HG02678 (cell line): ENCODE measurements around the gene BIRC7.

Source experiments
- ATAC-seq: cut with Tn5 transposase; IDR thresholded peaks from one replicate; pipeline ENCODE4 v1.9.1; 2021; ENCODE audit warnings: mild to moderate bottlenecking, moderate library complexity; ENCODE audit not compliant: unreplicated experiment

Gene BIRC7

DNA sequence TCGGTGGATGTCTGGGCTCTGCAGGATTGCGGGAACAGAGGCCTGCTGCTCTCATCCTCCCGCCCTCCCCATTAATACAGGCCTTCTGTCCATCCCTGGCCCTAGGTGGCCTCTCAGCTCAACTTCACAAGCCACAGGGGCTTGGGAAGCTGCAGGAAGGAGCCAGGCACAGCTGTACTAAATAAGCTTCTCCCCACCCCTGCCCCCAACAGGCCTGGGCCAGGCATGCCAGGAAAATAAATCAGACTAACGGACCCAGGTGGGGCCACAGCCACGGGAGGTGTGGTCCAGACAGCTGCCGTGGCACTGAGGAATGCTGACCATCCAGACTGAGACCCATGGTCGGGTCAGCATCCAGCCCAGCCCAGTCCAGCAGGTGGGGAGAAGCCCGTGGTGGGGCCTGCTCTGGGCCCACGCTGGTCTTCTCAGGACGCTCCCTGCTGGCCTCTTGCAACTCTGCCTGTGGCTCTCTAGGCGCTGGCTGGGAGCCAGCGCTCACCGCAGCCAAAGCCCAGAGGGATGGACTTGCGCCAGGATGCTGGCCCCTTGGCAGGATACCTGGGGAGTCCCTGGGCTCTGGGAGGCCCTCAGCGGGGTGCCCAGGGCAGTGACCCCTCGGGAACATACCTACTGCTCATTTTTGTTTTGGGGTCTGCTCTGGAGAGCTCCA is 11.2 kb upstream of the BIRC7 start:
- no peak for ATAC-seq

GRCh38 chr20:63225082-63225454 is 10.6 kb upstream of the BIRC7 start:
- ATAC-seq, result no peak

- ATAC-seq, result no peak
These were observed 9.4 kb upstream of the BIRC7 start for GRCh38 chr20:63226042-63226943.

DNA sequence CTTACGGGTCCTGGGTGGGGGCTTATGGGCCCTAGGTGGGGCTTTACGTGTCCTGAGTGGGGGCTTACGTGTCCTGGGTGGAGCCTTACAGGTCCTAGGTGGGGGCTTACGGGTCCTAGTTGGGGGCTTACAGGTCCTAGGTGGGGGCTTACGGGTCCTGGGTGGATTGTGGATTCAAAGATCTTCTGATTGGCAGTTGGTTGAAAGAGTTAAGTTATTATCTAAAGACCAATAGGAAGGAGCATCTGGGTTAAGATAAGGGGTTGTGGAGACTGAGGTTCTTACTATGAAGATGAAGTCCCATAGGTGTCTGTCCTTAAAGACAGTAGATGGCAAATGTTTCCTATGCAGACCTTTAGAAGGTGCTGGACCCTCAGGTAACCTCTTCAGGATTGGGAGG is 8.4 kb upstream of the BIRC7 start:
- ATAC-seq, result no peak

DNA sequence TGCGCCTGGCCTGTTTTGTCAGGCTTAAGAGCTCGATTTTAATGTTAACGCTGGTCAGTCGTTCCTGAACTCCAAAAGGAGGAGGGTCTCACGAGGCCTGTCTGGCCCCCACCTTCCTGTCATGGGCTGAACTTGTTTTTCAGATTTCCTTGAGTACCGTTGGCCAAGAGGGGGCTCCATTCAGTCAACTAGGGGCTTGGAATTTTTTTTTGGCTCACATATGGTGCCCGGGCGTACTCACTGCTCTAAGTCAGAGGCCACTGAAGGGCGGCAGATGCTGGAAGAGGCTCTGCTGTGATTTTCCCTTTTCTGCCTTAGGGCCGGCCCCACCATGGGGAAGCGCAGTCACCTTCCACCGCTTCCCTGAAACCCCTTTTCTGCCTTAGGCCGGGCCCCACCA is 6.9 kb upstream of the BIRC7 start:
- ATAC-seq, result no peak

DNA sequence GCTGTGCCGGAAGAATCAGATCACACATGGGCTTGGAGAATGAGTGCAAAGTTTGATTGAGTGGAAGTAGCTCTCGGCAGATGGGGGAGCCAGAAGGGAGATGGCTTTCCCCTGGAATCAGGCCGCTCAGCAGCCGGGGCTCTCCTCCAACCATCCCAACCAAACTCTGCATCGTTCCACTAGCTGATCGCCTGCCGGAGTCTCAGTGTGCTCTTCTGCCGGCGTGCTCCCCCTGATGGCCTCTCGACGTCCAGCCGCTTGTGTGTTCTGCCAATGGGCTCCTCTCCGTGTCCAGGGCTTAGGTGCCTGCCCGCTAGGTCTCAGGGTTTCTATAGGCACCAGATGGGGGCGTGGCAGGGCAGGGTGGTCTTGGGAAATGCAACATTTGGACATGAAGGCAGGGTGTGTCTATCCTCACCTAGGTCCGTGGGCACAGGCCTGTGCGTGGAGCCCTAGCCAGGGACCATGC is 4.9 kb upstream of the BIRC7 start:
- no peak for ATAC-seq

- no peak for ATAC-seq
These were observed 3.3 kb upstream of the BIRC7 start for GRCh38 chr20:63232235-63233060.

DNA sequence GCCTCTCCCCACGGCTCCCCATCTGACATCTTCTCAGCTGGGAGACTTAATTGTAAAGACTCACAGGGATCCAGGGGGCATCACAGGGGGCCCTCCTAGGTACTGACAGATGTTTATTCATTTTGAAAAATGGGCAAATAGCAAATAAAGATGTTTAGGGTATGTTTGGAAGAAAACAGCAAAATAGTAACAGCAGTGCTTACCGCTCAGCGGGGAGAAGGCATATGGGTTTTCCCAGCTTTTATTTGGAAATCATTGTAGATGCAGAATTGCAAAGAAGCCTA is 2.7 kb upstream of the BIRC7 start:
- no peak for ATAC-seq

GRCh38 chr20:63233924-63234323 is 1.8 kb upstream of the BIRC7 start:
- ATAC-seq, result no peak

DNA sequence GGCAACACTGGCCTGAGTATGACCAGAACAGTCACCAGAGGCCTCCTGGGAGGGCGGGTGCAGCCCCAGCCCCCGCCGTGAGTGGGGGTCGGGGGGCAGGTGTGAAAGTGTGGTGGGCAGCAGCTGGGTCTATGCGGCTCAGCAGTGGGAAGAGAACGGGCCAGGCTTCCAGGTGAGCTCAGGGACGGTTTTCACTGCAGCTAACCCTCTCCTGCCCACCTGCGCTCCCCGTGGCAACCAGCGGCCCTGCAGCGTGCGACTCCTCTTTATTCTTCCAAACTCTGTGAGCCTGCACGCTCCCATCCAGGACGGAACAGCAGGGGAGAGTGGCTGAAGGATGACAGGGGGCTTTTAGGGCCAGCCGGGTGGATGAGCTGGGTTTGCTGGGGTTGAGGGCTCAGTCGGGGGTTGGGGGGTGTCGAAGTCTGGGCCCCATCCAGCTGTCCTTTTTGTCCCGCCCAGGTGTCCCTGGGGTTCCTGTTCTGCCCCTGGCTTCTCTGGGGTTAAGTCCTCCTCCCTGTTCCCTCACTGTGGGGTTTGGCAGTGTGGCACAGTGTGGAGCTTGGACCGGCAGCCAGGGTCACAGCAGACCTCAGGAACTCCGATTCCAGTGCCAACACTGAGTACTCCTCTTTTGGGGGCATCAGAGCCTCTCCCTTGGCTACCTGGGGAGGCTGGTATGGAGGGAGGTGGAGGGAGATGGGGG is 859 bp upstream of the BIRC7 start:
- ATAC-seq, result no peak

GRCh38 chr20:63236116-63236837 is 572 bp downstream of the BIRC7 start:
- ATAC-seq, result no peak

- ATAC-seq, result no peak
These were observed 2.3 kb downstream of the BIRC7 start for GRCh38 chr20:63238031-63238430.

- ATAC-seq, result no peak
These were observed 2.9 kb downstream of the BIRC7 start for GRCh38 chr20:63238514-63239125.

GRCh38 chr20:63239431-63239830 is 3.7 kb downstream of the BIRC7 start:
- no peak for ATAC-seq

DNA sequence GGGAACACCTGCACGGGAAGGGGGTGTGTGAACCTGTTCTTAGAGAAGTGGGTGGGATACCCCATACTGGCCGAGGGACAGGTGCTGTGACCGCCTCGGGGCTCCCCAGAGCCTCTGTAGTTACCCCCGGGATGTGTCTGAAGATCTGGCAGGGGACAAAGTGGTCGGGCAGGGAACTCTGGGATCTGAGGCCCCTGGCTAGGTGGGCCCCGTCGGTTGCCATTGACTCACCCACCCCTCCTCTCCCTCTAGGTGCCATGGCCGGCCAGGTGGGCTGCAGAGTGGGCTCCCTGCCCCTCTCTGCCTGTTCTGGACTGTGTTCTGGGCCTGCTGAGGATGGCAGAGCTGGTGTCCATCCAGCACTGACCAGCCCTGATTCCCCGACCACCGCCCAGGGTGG is 4.3 kb downstream of the BIRC7 start:
- ATAC-seq, result no peak

DNA sequence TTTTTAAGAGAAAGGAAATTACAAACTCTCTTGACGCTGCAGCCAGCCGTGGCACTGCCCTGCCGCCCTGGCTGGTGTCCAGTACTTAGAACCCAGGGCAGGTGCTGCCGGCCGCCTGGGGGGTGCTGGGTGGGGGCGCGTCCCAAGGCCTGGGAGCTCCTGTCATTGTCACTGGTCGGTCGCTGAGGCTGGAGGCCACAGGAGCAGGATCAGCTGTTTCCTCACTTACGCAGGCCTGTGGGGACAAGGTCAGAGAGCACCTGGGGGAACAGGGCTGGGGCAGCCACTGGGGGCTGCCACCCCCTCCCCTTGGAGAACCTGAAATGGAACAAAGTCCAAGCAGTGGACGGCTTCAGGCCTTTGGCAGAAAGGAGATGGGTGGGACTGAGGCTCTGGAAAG is 5.6 kb downstream of the BIRC7 start:
- ATAC-seq, result no peak

DNA sequence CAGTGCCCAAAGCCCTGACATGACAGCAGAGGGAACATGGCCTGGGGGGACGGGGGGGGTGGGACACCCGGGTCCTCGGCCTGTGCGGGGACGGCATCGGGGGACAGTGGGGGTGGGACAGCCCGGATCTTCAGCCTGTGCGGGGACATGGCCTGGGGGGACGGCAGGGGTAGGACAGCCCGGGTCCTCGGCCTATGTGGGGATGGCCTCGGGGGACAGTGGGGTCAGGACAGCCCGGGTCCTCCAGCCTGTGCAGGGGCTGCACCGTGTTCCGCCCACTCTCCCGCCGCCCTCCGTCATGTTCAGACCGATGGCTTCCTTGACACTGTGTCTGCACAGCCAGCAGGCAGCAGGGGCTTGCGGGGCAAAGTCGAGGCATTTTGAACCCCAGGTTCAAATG is 7.0 kb downstream of the BIRC7 start:
- ATAC-seq, result no peak

DNA sequence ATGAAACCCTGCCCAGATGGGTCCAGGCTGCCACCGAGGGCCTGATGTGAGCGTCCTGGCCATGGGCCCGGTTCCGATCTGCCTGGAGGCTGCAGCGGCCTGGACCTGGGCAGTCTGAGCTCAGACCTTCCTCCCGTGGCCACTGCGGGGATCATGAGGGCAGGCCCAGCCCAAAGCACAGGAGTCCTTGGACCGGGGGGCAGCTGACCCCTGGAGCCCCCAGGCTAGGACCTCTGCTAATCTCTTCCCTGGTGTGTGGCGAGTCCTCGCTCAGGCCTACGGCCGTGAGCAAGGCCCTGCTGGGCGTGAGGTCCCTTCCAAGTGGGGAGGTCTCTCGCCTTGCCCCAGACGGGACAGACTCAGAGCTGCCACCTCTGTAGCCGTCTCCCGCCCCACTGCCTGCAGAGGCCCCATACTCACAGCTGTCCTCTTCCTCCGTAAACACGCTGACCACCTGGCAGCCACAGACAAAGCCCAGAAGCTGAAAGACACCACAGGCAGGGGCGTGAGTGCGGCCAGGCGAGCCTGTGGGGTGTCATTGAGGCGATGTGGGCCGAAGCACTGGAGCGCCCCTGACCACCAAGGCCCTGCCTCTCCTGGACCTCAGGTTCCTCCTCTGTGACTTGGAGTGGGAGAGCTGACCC is 8.0 kb downstream of the BIRC7 start:
- ATAC-seq, result no peak

- ATAC-seq, result no peak
These were observed 8.8 kb downstream of the BIRC7 start for GRCh38 chr20:63244468-63244867.
